ENCODE results near the gene TAGLN3.
A peak's percentile ranks its signal among the peaks of the same experiment; 100 is the strongest.

Gene TAGLN3

GRCh38 chr3:111967651-111968274, 31.0 kb upstream of the TAGLN3 start:
- FAIRE-seq (peak; percentile 96), DNase-seq (ENCODE audit: insufficient read length, low spot score) (no peak)
- peak; percentile 91 for TF ChIP-seq CTCF (IDR thresholded peaks at IDR 0.05; ENCODE audit: insufficient read depth, missing control alignments)

- no peak for DNase-seq (ENCODE audit: insufficient read length, low spot score)
- no peak for FAIRE-seq
- no peak for TF ChIP-seq CTCF (IDR thresholded peaks at IDR 0.05; ENCODE audit: insufficient read depth, missing control alignments)
Observed at GRCh38 chr3:111968319-111969054, 30.2 kb upstream of the TAGLN3 start.

GRCh38 chr3:111970376-111970775, 28.3 kb upstream of the TAGLN3 start:
- no peak for TF ChIP-seq CTCF (IDR thresholded peaks at IDR 0.05; ENCODE audit: insufficient read depth, missing control alignments)
- DNase-seq (ENCODE audit: insufficient read length, low spot score), result no peak
- no peak for FAIRE-seq

GRCh38 chr3:111971533-111972130, 27.1 kb upstream of the TAGLN3 start:
- DNase-seq (ENCODE audit: insufficient read length, low spot score) (no peak), FAIRE-seq (no peak)
- TF ChIP-seq CTCF (IDR thresholded peaks at IDR 0.05; ENCODE audit: insufficient read depth, missing control alignments), result no peak

- no peak for FAIRE-seq
- no peak for TF ChIP-seq CTCF (IDR thresholded peaks at IDR 0.05; ENCODE audit: insufficient read depth, missing control alignments)
- DNase-seq (ENCODE audit: insufficient read length, low spot score), result no peak
Observed at GRCh38 chr3:111972891-111973290, 25.8 kb upstream of the TAGLN3 start.

GRCh38 chr3:111975131-111975530, 23.6 kb upstream of the TAGLN3 start:
- FAIRE-seq, result no peak
- no peak for DNase-seq (ENCODE audit: insufficient read length, low spot score)
- TF ChIP-seq CTCF (IDR thresholded peaks at IDR 0.05; ENCODE audit: insufficient read depth, missing control alignments), result no peak

- FAIRE-seq, result peak; percentile 32
- no peak for DNase-seq (ENCODE audit: insufficient read length, low spot score)
- no peak for TF ChIP-seq CTCF (IDR thresholded peaks at IDR 0.05; ENCODE audit: insufficient read depth, missing control alignments)
Observed at GRCh38 chr3:111976254-111976653, 22.5 kb upstream of the TAGLN3 start.

Measured in D721Med (cell line).